ENCODE measurements around the gene OXER1.

DNA sequence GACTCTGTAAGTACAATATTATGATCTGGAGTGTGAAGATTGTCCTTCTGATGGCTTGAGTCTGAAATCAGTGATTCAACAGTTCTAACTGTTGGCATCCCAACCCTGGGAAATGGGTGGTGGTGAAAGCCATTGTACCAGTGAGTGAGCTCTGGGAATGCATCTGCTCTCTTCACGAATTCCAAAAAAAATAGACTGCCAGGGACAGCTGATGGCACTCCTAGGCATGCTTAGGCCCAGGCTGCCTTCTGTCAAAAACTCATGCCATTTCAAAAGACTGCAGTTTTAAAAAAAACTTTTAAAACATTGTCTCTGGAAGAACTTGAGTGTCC lies 20.3 kb downstream of the OXER1 start:
- TF ChIP-seq, protein P1, sequence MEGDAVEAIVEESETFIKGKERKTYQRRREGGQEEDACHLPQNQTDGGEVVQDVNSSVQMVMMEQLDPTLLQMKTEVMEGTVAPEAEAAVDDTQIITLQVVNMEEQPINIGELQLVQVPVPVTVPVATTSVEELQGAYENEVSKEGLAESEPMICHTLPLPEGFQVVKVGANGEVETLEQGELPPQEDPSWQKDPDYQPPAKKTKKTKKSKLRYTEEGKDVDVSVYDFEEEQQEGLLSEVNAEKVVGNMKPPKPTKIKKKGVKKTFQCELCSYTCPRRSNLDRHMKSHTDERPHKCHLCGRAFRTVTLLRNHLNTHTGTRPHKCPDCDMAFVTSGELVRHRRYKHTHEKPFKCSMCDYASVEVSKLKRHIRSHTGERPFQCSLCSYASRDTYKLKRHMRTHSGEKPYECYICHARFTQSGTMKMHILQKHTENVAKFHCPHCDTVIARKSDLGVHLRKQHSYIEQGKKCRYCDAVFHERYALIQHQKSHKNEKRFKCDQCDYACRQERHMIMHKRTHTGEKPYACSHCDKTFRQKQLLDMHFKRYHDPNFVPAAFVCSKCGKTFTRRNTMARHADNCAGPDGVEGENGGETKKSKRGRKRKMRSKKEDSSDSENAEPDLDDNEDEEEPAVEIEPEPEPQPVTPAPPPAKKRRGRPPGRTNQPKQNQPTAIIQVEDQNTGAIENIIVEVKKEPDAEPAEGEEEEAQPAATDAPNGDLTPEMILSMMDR (IDR thresholded peaks at IDR 0.05), result no peak
- TF ChIP-seq EZH2phosphoT487 (IDR thresholded peaks at IDR 0.05) (no peak), EZH2 (IDR thresholded peaks at IDR 0.05) (no peak)
